HG03521 (cell line): Measurements from ENCODE around the gene EPHB2.

Experiments used
- ATAC-seq: cut with Tn5 transposase; IDR thresholded peaks from one replicate; pipeline ENCODE4 v1.9.1; 2021; ENCODE audit warnings: mild to moderate bottlenecking, moderate library complexity; ENCODE audit not compliant: unreplicated experiment

The EPHB2 gene

GRCh38 chr1:22796642-22797041, 86.0 kb downstream of the EPHB2 start:
- ATAC-seq = no peak

GRCh38 chr1:22798083-22798482, 87.4 kb downstream of the EPHB2 start:
- no peak for ATAC-seq

- no peak for ATAC-seq
Observed at GRCh38 chr1:22799971-22800370, 89.3 kb downstream of the EPHB2 start.

- no peak for ATAC-seq
Observed at GRCh38 chr1:22800629-22801028, 90.0 kb downstream of the EPHB2 start.

GRCh38 chr1:22801347-22801746, 90.7 kb downstream of the EPHB2 start:
- no peak for ATAC-seq

GRCh38 chr1:22801761-22802160, 91.1 kb downstream of the EPHB2 start:
- ATAC-seq = no peak

GRCh38 chr1:22803833-22804232, 93.2 kb downstream of the EPHB2 start:
- ATAC-seq = no peak

- no peak for ATAC-seq
Observed at GRCh38 chr1:22804406-22804805, 93.8 kb downstream of the EPHB2 start.

- no peak for ATAC-seq
Observed at GRCh38 chr1:22804969-22805671, 94.5 kb downstream of the EPHB2 start.

- ATAC-seq = no peak
Observed at GRCh38 chr1:22805672-22806038, 95.0 kb downstream of the EPHB2 start.

- no peak for ATAC-seq
Observed at GRCh38 chr1:22806584-22806983, 95.9 kb downstream of the EPHB2 start.

GRCh38 chr1:22807340-22807739, 96.7 kb downstream of the EPHB2 start:
- ATAC-seq = no peak

GRCh38 chr1:22808186-22808675, 97.6 kb downstream of the EPHB2 start:
- no peak for ATAC-seq

- ATAC-seq = no peak
Observed at GRCh38 chr1:22808676-22809483, 98.2 kb downstream of the EPHB2 start.

- ATAC-seq = no peak
Observed at GRCh38 chr1:22809783-22810182, 99.1 kb downstream of the EPHB2 start.

GRCh38 chr1:22810378-22810777, 99.7 kb downstream of the EPHB2 start:
- ATAC-seq = no peak

- ATAC-seq = no peak
Observed at GRCh38 chr1:22812092-22812880, 101.6 kb downstream of the EPHB2 start.

- ATAC-seq = no peak
Observed at GRCh38 chr1:22812993-22813790, 102.6 kb downstream of the EPHB2 start.

GRCh38 chr1:22814176-22815042, 103.8 kb downstream of the EPHB2 start:
- ATAC-seq = no peak

- ATAC-seq = no peak
Observed at GRCh38 chr1:22815043-22815365, 104.4 kb downstream of the EPHB2 start.
